H54 (cell line): ENCODE data around the gene CPNE8.

Source experiments
- DNase-seq: peaks from one replicate; pipeline ENCODE4 v3.0.0; 2011; ENCODE audit warnings: low spot score, mixed read lengths; ENCODE audit not compliant: insufficient read length
- FAIRE-seq: peaks from 3 replicates; lab custom pipeline; 2011; peaks lifted over from hg19 to GRCh38; lab: Jason Lieb, UNC
- POLR2A ChIP-seq: IDR thresholded peaks from 2 replicates; pipeline ENCODE4 v1.6.1; 2011; ENCODE audit warnings: low read depth, mild to moderate bottlenecking, low read length

The CPNE8 gene

DNA sequence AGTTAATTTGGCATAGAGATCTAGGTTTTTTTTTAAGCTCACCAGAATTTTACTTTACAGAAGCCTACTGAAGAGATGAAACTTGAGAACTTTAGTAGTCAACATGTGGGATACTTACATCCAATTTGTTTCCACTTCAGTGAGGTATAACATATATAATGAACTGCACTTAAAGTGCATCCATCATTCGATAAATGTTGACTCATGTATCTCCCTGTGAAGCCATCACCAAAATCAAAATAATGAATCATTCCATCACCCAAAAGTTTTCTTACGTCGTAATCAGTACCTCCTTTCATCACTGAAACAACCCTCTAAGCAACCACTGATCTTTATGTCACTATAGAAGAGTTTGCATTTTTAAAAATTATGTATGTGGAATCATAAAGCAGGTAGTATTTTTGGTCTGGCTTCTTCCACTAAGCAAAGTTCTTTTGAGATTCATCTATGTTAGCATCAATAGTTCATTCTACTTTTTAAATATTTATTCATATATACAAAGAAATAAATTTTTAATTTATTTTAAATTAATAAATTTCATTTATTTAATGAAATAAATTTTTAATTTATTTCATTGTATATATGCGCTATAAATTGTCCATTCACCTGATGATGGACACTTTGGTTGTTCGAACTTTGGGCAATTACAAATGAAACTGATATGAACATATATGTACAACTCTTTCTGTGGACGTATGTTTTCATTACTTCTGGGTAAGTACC lies 2.0 kb upstream of the CPNE8 start:
- no peak for FAIRE-seq
- no peak for DNase-seq
- no peak for TF ChIP-seq POLR2A

DNA sequence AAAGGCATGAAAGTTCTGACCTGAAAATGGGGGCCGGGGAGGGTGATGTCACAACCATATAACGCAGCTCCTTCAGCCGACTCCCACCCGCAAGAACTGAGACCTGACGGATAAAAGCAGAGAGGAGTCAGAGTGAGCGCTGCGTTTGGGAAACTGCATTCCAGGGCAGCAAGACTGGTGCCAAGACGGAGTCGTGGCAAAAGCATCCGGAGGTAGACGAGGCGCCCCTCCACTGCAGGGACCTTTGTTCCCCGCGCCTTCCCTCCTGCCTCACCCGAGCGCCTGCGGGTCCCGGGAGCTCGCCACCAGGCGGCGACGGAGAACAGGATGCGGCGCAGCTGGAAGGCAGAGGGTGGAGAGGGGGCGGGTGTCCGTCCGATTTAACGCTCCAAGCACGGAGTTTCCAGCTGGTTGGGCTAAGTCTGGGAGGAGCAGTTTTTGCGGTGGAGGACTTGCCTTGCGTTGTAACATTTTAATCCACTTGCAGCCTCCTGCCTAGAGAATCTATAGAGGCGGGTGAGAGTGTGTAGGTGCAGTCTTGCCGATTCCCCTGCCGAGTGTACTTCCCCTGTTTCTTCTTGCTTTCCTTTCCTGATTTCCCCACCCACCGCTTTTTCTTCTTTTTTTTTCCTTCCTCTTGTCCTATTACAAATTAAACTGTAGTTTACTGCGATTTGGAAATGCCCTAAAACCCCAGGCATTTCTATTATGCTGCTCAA lies 1.2 kb upstream of the CPNE8 start:
- FAIRE-seq (peak; percentile 80), DNase-seq (peak; percentile 57)
- TF ChIP-seq POLR2A: no peak

DNA sequence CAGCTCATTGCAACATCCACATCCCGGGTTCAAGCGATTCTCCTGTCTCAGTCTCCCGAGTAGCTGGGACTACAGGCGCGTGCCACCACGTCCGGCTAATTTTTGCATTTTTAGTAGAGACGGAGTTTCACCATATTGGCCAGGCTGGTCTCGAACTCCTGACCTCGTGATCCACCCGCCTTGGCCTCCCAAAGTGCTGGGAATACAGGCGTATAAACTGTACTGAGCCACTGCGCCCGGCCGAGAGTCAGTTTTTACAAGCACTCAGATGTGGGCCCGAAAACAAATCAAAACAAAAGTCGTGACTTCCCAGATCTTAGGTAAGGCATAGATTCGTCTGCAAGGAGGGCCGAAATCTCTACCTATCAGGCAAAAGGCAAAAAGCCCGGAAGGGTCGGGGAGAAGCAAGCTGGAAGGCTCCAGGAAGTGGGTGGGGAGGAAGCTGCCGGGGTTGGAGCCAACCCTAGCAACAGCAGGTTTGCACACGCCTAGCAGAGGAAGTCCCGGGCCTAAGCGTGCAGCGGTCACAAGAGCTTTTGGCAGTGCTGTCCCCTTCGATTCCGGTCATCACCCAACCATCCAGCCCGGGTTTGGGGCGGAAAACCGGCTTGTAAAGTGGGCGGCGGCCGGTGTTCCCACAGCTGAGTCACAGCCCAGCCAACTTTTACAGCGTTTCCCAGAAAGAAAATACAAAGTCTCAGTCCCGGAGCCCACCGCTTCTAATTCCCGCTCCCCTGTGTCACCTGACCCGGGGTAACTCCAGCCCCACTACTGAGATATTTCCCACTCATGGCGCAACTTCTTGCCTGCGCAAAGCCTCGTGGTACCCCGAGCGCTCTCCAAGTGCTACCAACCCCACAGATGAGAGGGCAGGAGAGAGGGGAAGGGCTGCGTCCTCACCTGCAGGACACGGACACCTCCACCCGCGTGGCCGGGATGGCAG lies 583 bp downstream of the CPNE8 start:
- DNase-seq (peak; percentile 15), FAIRE-seq (no peak)
- TF ChIP-seq POLR2A: no peak

DNA sequence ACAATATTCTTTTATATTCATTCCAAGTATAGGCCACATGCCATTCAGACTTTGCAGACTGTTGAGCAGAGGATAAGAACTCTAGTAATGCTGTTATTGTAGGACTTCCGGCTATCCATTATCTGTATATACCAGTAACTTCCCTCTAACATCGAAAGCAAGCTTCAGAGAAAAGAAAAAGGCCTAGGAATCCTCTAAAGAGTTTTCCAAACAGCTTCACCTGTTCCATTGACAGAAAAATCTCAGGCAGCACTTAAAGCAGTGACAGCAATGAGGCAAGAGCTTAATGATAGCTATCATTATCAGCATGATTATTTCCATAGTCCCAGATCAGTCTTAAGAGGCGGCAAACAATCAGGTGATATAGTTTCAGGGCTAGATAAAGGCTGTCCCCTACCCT lies 1.8 kb downstream of the CPNE8 start:
- DNase-seq (no peak), FAIRE-seq (no peak)
- no peak for TF ChIP-seq POLR2A

DNA sequence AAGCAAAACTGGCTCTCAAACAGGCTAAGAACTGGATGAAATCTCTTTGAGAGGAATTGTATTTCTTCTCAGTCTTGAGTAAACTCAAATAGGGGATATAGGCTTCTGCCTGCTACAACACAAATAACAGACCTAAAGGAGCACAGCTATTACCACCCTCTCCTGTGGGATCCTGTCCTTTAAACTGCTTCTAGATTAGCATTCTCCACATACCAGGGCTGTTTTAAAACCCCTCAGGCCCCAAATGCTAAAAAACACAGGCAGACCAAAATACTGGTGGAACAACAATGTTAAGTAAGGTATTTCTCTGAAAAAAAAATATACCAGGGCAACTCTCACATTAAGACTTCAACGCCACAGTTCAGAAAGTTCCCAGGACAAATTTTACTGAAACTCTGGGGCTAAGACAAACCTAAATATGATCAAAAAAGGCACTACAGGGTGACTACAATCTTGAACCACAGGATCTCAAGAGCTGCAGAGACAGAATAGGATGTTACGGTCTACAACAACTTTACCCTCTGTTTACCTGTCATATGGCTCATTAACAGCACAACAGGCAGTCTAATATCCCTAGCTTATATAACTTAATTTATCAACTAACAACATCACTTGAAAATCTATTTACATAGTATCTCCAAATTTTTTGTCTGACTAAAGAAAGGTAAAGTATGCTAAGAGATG lies 7.2 kb downstream of the CPNE8 start:
- DNase-seq (no peak), FAIRE-seq (no peak)
- no peak for TF ChIP-seq POLR2A

DNA sequence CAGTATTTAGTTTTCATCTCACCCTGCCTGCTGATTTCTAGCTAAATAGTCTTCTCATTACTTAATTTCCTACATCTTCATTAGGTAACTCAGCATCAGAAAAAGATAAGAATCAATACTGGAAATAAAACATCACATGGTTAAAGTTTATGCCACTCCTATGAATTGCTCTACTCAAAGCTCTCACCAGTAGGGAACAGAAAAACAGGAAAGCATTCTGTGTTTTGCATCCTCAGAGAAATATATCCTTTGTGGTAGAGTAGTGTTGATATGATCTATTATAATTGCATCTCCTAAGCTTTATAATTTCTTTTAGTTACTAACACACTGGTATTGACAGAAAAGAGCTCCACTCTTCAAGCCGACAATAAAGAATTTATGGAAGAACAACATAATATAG lies 9.9 kb downstream of the CPNE8 start:
- no peak for TF ChIP-seq POLR2A
- no peak for FAIRE-seq
- DNase-seq: no peak

DNA sequence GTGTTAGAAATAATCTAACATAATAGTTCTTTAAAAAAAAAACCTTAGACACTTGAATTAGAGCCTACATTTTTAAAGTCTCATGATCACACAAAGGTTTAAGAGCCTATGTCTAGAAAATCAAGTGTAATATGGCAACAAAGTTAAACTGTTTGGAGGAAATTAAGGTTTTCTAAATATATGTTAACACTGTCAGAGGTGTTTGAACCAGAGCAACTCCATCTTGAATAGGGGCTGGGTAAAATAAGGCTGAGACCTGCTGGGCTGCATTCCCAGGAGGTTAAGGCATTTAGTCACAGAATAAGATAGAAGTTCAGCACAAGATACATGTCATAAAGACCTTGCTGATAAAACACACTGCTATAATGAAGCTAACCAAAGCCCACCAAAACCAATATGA lies 12.4 kb downstream of the CPNE8 start:
- FAIRE-seq (no peak), DNase-seq (no peak)
- TF ChIP-seq POLR2A: no peak

DNA sequence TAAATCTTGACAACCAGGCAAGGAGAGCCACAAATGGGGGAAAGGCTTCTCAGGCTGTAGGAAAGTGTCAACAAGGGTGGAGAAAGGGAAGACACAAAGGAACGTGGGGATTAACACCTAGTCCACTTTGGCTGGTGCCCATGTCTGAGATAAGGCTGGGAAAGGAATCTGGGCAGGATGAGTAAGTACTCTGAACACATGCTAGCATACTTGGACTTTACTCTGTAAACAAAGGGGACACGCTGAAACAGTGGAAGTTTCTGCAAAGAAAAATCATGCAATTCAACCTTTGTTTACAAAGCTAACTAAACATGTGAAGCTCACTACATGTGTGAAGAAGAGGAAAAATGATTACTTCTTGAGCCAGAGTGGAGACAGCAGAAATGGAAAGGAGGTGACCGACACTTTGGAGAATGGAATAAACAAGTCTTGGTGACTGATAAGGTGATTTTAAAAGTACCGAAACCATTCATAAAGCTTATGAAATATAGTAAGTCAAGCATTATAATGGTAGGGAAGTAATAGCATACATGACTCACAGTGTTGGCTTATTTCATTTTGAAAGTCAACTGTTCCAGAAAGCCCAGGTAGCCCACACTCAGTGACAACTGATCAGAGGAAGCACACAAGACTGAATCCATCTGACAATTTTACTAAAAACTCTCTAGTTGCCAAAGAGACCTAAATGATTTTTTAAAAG lies 13.2 kb downstream of the CPNE8 start:
- DNase-seq (no peak), FAIRE-seq (no peak)
- no peak for TF ChIP-seq POLR2A

DNA sequence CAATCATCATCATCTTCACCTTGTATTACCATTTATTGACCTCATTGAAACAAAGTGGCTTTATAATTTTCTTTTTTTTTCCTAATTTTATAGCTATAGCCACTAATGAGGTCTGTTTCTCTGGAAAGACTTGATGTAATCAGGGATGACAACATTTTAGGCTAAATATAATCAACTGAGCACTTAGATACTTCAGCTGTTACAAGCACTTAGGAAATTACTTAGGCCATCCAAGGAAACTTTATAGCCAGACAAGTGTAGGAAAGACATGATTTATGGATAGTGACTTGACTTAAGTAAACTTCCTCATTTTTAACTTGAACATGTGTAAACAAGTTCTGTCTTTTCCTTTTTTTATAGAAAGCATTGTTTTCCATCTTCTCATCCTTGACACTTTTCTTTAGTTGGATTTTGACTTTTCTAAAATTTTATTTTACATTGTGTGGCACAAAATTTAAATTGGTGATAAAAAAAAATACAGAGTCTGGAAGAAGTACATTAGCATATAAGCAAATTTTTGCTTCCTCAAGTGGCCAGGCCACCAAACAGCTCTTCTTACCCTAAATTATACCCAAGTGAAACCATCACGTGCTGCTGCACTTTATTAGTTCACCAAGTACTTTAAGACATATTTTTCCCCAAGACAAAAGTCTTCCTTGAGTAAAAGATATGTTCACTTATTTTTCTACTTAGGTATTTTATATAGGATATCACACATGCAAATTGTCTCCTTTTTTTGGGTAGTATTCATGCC lies 15.1 kb downstream of the CPNE8 start:
- FAIRE-seq: no peak
- DNase-seq: no peak
- TF ChIP-seq POLR2A: no peak

DNA sequence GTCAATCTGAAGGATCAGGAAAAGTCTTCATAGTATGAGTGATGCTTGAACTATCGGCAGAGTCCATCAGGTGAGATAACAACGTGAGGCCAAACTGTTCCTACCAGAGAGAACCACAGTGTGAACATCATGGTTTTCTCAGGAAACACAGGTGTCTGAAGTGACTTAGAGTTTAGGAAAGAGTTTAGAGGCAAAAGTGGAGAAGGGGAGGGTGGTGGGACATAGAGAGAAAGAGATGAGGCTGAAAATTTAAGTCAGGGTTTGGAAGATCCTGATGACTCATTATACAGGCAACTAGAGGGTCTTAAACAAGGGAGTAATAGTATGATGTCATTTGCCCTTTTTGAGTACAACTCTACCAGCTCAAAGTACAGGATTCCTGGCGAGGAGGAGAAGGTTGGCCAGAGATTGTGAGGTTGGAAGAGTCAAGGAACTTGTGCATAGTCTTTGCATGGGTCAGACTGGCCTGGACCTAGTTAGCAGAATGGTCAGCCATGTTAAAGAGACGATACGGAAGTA lies 16.0 kb downstream of the CPNE8 start:
- TF ChIP-seq POLR2A: no peak
- no peak for FAIRE-seq
- DNase-seq: no peak

DNA sequence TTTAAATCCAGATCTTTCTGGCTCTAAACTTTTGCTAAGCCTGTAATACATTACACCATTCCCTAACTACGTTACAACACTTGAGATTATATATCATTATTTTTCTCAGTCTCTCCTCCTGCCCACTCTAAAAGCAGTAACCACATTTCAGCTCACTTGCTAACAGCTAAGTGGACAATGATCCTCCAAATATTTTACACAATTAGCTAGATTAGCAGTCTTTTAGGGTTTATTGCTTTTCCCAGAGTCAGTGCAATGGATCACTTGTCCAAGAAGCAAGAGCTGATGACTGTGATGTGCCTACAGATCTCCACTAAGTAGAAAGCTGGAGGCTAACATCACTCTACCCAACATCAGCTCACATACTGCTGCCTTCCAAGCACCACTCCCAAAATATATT lies 17.6 kb downstream of the CPNE8 start:
- no peak for FAIRE-seq
- TF ChIP-seq POLR2A: no peak
- no peak for DNase-seq

DNA sequence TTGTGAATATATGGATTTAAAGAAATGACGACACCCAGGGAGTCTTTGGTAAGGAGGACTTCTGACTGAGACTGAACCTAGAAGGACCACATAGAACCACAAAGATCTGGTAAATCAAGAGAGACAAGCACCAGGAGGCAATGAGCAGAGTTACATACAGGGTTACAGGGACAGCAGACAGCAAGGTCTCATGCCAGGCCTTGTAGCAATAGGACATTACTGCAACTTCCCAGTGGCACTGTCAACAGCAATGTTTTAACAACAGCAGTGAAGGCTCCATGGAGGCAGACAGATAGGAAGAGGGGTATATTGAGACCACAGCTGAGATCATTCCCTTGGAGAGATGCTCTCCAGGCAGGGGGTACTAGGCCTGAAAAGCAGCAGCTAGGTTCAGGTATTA lies 18.5 kb downstream of the CPNE8 start:
- FAIRE-seq (no peak), DNase-seq (no peak)
- TF ChIP-seq POLR2A: no peak
